Bladder microvascular endothelial cell (primary cell): ENCODE data around the gene TBC1D16. TPM values are rescaled to one million over a fixed set of nuclear protein-coding genes. Genes with fewer than 3 reads are reported as not detected.

Source experiments
- total RNA-seq: library from RNA; depleted of rRNA; stranded (reverse); fragments of >200 nt; gene quantifications from 2 replicates; pipeline ENCODE4 v1.2.3, GENCODE V29; 2014

TBC1D16 gene, protein sequence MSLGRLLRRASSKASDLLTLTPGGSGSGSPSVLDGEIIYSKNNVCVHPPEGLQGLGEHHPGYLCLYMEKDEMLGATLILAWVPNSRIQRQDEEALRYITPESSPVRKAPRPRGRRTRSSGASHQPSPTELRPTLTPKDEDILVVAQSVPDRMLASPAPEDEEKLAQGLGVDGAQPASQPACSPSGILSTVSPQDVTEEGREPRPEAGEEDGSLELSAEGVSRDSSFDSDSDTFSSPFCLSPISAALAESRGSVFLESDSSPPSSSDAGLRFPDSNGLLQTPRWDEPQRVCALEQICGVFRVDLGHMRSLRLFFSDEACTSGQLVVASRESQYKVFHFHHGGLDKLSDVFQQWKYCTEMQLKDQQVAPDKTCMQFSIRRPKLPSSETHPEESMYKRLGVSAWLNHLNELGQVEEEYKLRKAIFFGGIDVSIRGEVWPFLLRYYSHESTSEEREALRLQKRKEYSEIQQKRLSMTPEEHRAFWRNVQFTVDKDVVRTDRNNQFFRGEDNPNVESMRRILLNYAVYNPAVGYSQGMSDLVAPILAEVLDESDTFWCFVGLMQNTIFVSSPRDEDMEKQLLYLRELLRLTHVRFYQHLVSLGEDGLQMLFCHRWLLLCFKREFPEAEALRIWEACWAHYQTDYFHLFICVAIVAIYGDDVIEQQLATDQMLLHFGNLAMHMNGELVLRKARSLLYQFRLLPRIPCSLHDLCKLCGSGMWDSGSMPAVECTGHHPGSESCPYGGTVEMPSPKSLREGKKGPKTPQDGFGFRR
- total RNA-seq = 15.1 and 54.9 TPM in 2 replicates

DNA sequence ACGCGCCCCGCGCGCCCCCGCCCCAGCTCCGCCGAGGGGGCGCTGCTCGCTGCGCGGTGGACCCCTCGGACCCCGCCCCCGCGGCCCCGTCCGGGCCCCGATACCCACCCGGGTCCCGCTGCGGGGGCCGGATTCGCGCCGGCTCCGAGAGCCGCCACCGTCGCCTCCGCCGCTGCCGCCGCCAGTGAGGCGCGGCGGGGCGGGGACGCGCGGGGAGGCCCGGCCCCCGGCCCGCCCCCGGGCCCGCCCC is at the start of gene TBC1D16:
TBC1D16 (minus strand) TSS at position 186 of the 250 bp plus-strand sequence. CDS start 22,325 bp downstream, outside the sequence.

DNA sequence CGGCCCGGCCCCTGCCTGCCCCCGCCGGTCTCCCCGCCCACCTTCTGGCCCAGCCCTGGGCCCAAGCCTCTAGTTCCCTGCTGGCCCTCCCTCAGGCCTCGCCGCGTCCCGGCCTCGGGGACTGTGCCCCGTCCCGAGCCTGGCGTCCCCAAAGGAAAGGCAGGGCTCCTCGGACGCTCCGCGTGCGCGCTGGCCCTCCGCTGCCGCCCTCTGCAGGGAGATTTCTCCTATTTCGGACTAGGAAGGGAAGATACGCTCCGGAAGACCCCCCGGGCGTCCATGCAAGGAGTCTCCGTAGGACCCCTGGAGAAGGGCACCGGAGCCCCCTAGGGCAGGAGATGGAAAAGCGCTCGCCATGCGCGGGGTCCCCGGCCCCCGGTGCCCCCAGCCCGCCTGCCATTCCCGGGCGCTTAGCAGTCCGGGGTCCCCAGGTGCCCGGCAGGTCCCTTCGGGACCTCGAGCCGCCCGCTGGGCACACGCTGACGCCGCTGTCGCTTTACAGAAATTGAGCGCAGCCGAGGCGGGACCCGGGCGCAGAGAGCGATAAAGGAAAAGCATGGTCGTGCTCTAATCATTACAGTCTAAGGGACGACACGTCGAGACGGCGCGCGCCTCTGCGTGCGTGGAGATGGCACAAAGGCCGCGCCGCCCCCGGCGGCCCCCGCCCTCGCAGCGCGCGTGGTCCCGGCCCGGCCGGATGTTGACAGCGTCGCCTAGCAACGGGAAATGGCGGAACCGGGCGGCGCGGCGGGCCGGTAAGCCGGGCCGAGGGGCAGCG is 454 bp upstream of the TBC1D16 start, which contains the start of gene CCDC40:
CCDC40 (plus strand) TSS at position 706 of the 778 bp plus-strand sequence; CDS start at position 727, 21 bp downstream.

Other genes with a start within 250 kb of the TBC1D16 start
- 1.5 and 3.6 TPM in 2 replicates for gene CBX8, start 238.8 kb downstream of the TBC1D16 start, total RNA-seq
- 7.0 and 8.9 TPM in 2 replicates for gene CBX4, start 196.4 kb downstream of the TBC1D16 start, total RNA-seq
- gene CCDC40, start 770 bp upstream of the TBC1D16 start, total RNA-seq = 0.49 and 3.2 TPM in 2 replicates
- gene GAA, start 65.7 kb upstream of the TBC1D16 start, total RNA-seq = 13.4 and 45.4 TPM in 2 replicates
- 94.9 and 205 TPM in 2 replicates for gene EIF4A3, start 111.3 kb upstream of the TBC1D16 start, total RNA-seq
- gene CARD14, start 134.2 kb upstream of the TBC1D16 start, total RNA-seq = 0.16 and 0.50 TPM in 2 replicates
- 9.6 and 31.3 TPM in 2 replicates for gene SGSH, start 184.5 kb upstream of the TBC1D16 start, total RNA-seq
- 6.0 and 13.9 TPM in 2 replicates for gene SLC26A11, start 184.6 kb upstream of the TBC1D16 start, total RNA-seq
- gene RNF213, start 225.0 kb upstream of the TBC1D16 start, total RNA-seq = 96.0 and 227 TPM in 2 replicates